Endothelial cell of umbilical vein (primary cell): ENCODE measurements around the gene EPC1. TPM values are rescaled to one million over a fixed set of nuclear protein-coding genes. Genes with fewer than 3 reads are reported as not detected.

Source experiments
- BruUV-seq: library from RNA; stranded (reverse); fragments of 400-500 nt; replicated peaks from 2 replicates; lab custom pipeline; 2021; lab: Mats Ljungman, UMichigan
- CTCF ChIA-PET: fragments of 300-600, 350-600 bp; sonication (Branson Sonifier 250); formaldehyde crosslinking; loops from one replicate; lab custom pipeline; 2021; ENCODE audit warnings: antibody characterized with exemption, inconsistent platforms; lab: Charles Lee
- POLR2A ChIA-PET: fragments of 300-600, 350-600 bp; sonication (Branson Sonifier 250); formaldehyde crosslinking; loops from one replicate; lab custom pipeline; 2021; ENCODE audit warnings: antibody characterized with exemption, inconsistent platforms; lab: Charles Lee
- DNase-seq: peaks from one replicate; pipeline ENCODE4 v3.0.0-alpha.2; 2011; ENCODE audit warnings: low read depth, low spot score
- FAIRE-seq: peaks from 2 replicates; lab custom pipeline; 2011; peaks lifted over from hg19 to GRCh38; lab: Jason Lieb, UNC
- H2AFZ ChIP-seq: 2 replicates; pipeline ENCODE4 v1.6.0; 2012; ENCODE audit warnings: low read depth, low read length, control low read depth, inconsistent platforms
- H3K27ac ChIP-seq: 2 replicates; pipeline ENCODE4 v1.5.1; 2011; ENCODE audit warnings: low read depth, mild to moderate bottlenecking, control low read depth, low read length, moderate library complexity; ENCODE audit not compliant: insufficient read depth
- H3K27me3 ChIP-seq, 2 experiments: 2 replicates each; pipeline versions ENCODE4 v1.6.0 to v1.6.1; 2011; ENCODE audit warnings: low read length in 2 of 2, mixed read lengths in 1 of 2; ENCODE audit not compliant: control insufficient read depth in 2 of 2, insufficient read depth in 2 of 2
- H3K36me3 ChIP-seq, 2 experiments: 2 replicates in 1 of 2; 3 replicates in 1 of 2; pipeline ENCODE4 v1.5.1; 2011; ENCODE audit warnings: low read length in 2 of 2, mild to moderate bottlenecking in 1 of 2, moderate library complexity in 1 of 2; ENCODE audit not compliant: control insufficient read depth in 2 of 2, insufficient read depth in 2 of 2; ENCODE audit errors: extremely low read depth in 1 of 2
- H3K4me1 ChIP-seq: 3 replicates; pipeline ENCODE4 v1.5.1; 2011; ENCODE audit warnings: mild to moderate bottlenecking, low read length; ENCODE audit not compliant: control insufficient read depth, insufficient read depth; ENCODE audit errors: extremely low read depth
- H3K4me2 ChIP-seq: 2 replicates; pipeline ENCODE4 v1.6.1; 2011; ENCODE audit warnings: low read length, control low read depth, mixed read lengths; ENCODE audit not compliant: insufficient read depth
- H3K4me3 ChIP-seq, 3 experiments: fragments of 200-600 bp in 1 of 3; sonication (generic), shearing (Covaris generic) in 1 of 3; replicated peaks in 1 of 3; 2 replicates each; pipeline ENCODE4 v1.5.1; 2011 to 2016; ENCODE audit warnings: control low read depth in 3 of 3, low read length in 3 of 3, mild to moderate bottlenecking in 2 of 3, inconsistent platforms in 1 of 3, low read depth in 1 of 3, moderate library complexity in 1 of 3; ENCODE audit not compliant: insufficient read depth in 1 of 3
- H3K79me2 ChIP-seq: 2 replicates; pipeline ENCODE4 v1.6.0; 2012; ENCODE audit warnings: low read length, inconsistent platforms; ENCODE audit not compliant: control insufficient read depth, insufficient read depth
- H3K9ac ChIP-seq: replicated peaks from 2 replicates; pipeline ENCODE3; 2011; ENCODE audit warnings: low read length, control low read depth; ENCODE audit not compliant: insufficient read depth; ENCODE audit errors: extremely low read depth
- H3K9me1 ChIP-seq: replicated peaks from 3 replicates; pipeline ENCODE4 v1.6.0; 2011; ENCODE audit warnings: mild to moderate bottlenecking, low read length; ENCODE audit not compliant: control insufficient read depth, insufficient read depth; ENCODE audit errors: extremely low read depth
- H3K9me3 ChIP-seq: replicated peaks from 2 replicates; pipeline ENCODE4 v1.5.1; 2012; ENCODE audit warnings: low read length, inconsistent platforms; ENCODE audit not compliant: control insufficient read depth, insufficient read depth
- H4K20me1 ChIP-seq: replicated peaks from 2 replicates; pipeline ENCODE3; 2011; ENCODE audit warnings: mild to moderate bottlenecking, low read length; ENCODE audit not compliant: control insufficient read depth, insufficient read depth; ENCODE audit errors: extremely low read depth
- CTCF ChIP-seq, 2 donors: IDR thresholded peaks; 1 replicate in 1 of 2; 2 replicates in 1 of 2; pipeline ENCODE4 v1.5.1; 2011; ENCODE audit warnings: low read length in 2 of 2, mild to moderate bottlenecking in 2 of 2, moderate library complexity in 2 of 2, control low read depth in 1 of 2, inconsistent platforms in 1 of 2, low read depth in 1 of 2; ENCODE audit not compliant: insufficient read depth in 1 of 2; ENCODE audit errors: extremely low read depth in 1 of 2
- EZH2 ChIP-seq: IDR thresholded peaks from 2 replicates; pipeline ENCODE4 v1.6.1; 2012; ENCODE audit warnings: borderline replicate concordance, low read depth, mild to moderate bottlenecking, moderate library complexity, low read length, inconsistent platforms; ENCODE audit not compliant: severe bottlenecking
- FOS ChIP-seq: IDR thresholded peaks from 2 replicates; pipeline ENCODE4 v1.6.1; 2011; ENCODE audit warnings: mild to moderate bottlenecking, low read length, moderate library complexity, borderline replicate concordance; ENCODE audit not compliant: insufficient read depth
- GATA2 ChIP-seq: IDR thresholded peaks from 2 replicates; pipeline ENCODE4 v1.7.0; 2011; ENCODE audit warnings: low read depth, mild to moderate bottlenecking, moderate library complexity, mixed read lengths, low read length; ENCODE audit not compliant: insufficient read length, insufficient read depth
- JUN ChIP-seq: IDR thresholded peaks from 2 replicates; pipeline ENCODE4 v1.6.1; 2011; ENCODE audit warnings: borderline replicate concordance, low read depth; ENCODE audit not compliant: insufficient read length, insufficient read depth
- MAX ChIP-seq: IDR thresholded peaks from 2 replicates; pipeline ENCODE4 v1.6.1; 2011; ENCODE audit not compliant: insufficient read depth, insufficient read length
- MYC ChIP-seq: IDR thresholded peaks from one replicate; pipeline ENCODE4 v1.6.1; 2011; ENCODE audit warnings: mild to moderate bottlenecking, low read depth, low read length
- POLR2A ChIP-seq: IDR thresholded peaks from 2 replicates; pipeline ENCODE4 v1.6.1; 2012; ENCODE audit warnings: low read depth, mild to moderate bottlenecking, control low read depth, low read length
- POLR2AphosphoS5 ChIP-seq: IDR thresholded peaks from 2 replicates; pipeline ENCODE4 v1.6.1; 2012; ENCODE audit warnings: low read depth, mild to moderate bottlenecking, control low read depth, low read length, moderate library complexity; ENCODE audit not compliant: insufficient read depth
- dilution Hi-C: fragments of 300-500 bp; cut with MboI; formaldehyde crosslinking; loops from one replicate; pipeline ENCODE4 v1.15.0; 2019; ENCODE audit warnings: low sequenced_read_pairs; ENCODE audit not compliant: extremely low pct_ligation_motif_present
- intact Hi-C: fragments of 100-400 bp; cut with micrococcal nuclease; formaldehyde crosslinking; loops from one replicate; pipeline ENCODE4 v1.10.0; 2022
- polyA plus RNA-seq, 4 experiments: library from polyadenylated mRNA; depleted of rRNA in 3 of 4; stranded (reverse) in 3 of 4; unstranded in 1 of 4; fragments of >200 nt; gene quantifications; 2 replicates each; pipeline versions ENCODE4 v1.2.1 to v1.2.3, GENCODE V29; 2011 to 2012; ENCODE audit warnings: missing spikeins in 1 of 4
- total RNA-seq: library from RNA; stranded (reverse); gene quantifications from 2 replicates; pipeline ENCODE4 v1.2.3, GENCODE V29; 2021

Gene EPC1
- total and polyA plus RNA-seq, 2 donors (not counting 3 experiments of a cell fraction or from before 2014, with no cell fraction given), result 27.9 to 39.0 TPM

- CTCF ChIA-PET, result interaction anchor here (0.8 to 1.6 kb wide), 4 partner anchors 8 to 63 kb away, joined by 3 to 8 read pairs (median 4); no protein-coding TSS in a partner anchor
- Histone ChIP-seq H3K4me2 (no peak overlapping the region), H3K27ac (no peak overlapping the region), H3K27me3 (no peaks in the 10 kb centered on the region), H4K20me1 (peaks cover 22% of the 10 kb centered on the region), H3K9me1 (no peaks in the 10 kb centered on the region), H2AFZ (no peak overlapping the region), H3K79me2 (peaks cover 97% of the 10 kb centered on the region), H3K4me1 (peaks cover 7% of the 10 kb centered on the region), H3K36me3 (peaks cover 2% of the 10 kb centered on the region in 2 experiments), H3K4me3 (no peak overlapping the region), H3K9me3 (no peaks in the 10 kb centered on the region), H3K9ac (no peak overlapping the region)
- dilution Hi-C loops, result no loop called here
- TF ChIP-seq POLR2AphosphoS5 (no peak), GATA2 (no peak), EZH2 (no peak), CTCF (IDR thresholded peaks at IDR 0.05; ENCODE audit: extremely low read depth in 1 of 2, insufficient read depth in 1 of 2, low read depth in 1 of 2, low read length in 2 of 2) (no peak), MYC (no peak), JUN (no peak), POLR2A (no peak), FOS (no peak), MAX (no peak)
- intact Hi-C loops, result no loop called here
- POLR2A ChIA-PET, result no interaction called here
- no TSS peak for BruUV-seq
- DNase-seq (no peak), FAIRE-seq (no peak)
Measured at GRCh38 chr10:32330214-32330613, 16.7 kb downstream of the EPC1 start.
